ENCODE results near the gene MASP1.
"Not testable (repeated sequence)": the region's sequence is repeated elsewhere in the genome, so short reads cannot be mapped to it uniquely, and the experiment has no call there.

The MASP1 gene

DNA sequence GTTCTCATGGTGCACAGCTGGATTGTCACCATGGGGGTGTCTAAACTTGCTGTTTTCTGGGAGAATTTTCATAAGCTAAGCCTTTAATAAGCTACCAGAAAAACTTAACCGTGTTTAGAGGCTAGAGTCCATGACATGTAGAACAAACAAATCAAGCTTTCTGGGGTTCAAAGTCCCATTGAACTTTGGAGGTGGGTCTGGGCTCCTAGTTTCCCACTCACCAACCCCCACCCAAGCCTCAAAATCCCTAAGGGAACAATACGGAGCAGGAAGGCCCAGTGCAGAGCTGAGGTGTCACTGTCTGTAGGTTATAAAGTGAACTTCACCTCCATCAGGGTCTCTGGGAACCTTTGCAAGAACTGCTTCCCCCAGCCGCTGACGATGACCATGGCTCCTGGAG, 68.7 kb downstream of the MASP1 start:
- DNase-seq: no peak

DNA sequence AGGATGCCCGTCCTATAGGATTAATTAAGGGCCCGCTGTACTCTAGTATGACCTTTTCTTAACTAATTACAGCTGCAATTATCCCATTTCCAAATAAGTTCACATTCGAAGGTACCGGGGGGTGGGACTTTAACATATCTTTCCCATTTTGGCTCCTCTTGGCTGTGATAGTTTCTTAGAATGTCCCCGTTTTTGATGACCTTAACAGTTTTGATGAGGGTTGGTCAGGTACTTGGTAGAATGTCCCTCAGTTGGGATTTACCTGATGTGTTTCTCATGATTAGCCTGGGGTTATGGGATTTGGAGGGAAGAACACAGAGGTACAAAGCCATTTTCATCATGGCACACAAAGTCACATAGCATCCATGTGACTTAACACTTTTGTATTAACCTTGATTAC, 76.1 kb downstream of the MASP1 start:
- DNase-seq: no peak

DNA sequence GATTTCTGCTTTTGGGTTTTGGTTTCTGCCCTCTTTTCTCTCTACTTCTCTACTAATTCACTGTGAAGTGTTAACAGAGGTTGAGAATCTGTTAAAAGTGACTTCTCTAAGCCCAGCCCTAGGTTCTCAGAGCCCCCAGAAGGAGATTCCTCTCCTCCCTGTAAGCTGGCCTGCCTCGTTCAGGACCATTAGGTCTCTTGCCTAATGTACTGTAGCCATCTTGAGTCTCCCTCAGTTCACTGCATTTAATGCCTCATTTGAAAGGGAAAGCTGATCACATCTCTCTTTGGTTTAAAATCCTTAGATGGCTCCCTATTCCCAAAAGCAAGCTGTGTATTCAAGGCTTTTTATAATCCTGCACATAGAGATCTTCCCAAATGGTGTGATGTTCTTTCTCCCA, 77.9 kb downstream of the MASP1 start:
- no peak for DNase-seq

DNA sequence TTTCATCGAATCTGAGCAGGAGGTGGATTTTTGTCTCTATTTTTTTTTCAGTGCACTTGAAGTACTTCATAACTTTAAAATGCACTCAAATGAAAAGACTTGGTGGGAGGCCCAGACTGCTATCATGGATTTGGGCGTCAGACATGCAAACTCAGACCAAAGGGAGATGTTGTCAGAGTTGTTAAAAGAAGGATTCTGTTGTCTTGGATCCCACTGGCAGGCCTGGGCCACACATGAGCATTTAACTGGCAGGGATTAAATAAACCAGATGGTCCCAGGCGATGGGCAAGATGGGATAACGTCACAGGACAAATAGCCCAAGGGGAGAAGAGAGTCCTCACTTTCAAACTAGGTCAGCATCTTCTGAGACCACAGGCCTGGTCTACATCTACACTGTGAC, 78.8 kb downstream of the MASP1 start:
- no peak for DNase-seq

DNA sequence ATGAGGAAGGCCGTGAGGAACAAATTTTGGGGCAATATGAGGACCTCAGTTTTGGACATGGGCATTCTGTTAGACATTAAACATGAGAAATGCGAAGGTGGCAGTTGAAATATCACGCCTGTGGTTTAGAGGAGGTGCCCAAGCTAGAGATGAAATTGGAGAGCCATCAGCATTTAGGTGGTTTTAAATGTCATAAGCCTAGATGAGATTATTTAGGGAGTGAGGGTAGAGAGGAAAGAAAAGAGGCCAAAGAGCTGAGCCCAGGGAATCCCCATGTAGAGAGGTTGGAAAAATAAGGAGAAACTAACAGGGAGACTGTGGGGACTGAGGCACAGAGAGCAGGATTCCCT, 79.4 kb downstream of the MASP1 start:
- no peak for DNase-seq

DNA sequence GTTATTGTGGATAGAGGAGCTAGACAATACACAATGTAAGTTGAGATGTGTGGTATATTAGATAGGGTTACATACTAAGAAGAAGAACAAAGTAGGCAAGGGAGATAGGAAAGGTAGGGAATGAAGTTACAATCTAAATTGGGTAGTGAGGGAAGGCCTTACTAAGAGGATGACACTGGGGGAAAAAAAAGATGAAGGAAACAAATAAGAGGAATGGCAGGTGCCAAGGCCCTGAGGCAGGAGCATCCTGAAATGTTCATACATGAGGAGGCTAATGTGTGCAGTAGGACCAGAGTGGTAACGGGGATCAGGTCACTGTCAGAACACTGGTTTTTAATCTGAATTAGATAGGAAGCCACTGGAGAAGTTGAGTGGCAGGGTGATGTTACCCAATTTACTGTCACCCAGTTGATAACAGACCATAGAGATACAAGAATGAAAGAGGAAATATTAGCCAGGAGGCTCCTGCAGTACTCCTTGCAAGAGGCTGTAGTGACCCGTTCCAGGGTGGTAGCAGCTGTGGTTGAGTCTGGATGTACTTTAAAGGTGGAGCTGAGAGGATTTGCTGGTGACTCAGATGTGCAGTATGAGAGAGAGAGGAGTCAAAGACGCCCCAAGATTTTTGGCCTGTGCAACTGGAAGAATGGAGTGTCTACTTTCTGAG, 79.9 kb downstream of the MASP1 start:
- no peak for DNase-seq

DNA sequence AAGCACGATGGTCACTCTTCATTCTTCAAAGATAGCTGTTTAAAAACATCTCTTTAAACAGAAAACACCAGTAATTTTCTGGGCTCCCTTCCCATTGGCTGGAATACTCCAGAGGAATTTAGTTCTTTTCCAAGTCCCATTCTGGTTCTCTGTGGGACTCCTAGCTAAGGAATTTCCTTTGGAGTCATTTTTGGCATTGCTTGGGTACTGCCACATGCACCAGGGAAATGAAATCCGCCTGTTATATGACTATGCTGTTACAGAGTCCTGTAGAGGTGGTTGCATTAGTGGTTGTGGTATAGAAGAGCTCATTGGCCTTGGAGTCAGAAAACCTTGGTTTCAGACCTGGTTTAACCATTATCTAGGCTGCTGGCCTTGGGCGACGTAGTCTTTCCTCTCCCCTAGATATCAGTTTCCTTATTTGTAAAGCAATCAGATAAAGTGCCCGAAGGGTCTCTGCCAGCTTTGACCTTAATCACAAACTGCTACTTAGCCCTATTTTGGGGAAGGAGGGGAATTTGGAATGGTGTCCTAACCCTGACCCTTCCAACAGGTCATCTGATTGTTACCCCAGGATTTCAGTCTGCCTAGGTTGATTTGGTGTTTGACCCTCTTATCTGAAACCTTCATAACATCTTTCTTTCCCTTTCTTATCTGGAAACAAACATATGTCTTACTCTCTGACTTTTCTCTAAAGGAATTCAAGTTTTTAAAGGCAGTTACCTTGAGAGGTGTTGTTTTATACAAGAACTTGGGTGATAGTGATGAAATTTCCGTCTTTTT, 80.8 kb downstream of the MASP1 start:
- DNase-seq: no peak

- DNase-seq: no peak
Measured at GRCh38 chr3:187210091-187210490, 81.4 kb downstream of the MASP1 start.

- no peak for DNase-seq
Measured at GRCh38 chr3:187209491-187209890, 82.0 kb downstream of the MASP1 start.

DNA sequence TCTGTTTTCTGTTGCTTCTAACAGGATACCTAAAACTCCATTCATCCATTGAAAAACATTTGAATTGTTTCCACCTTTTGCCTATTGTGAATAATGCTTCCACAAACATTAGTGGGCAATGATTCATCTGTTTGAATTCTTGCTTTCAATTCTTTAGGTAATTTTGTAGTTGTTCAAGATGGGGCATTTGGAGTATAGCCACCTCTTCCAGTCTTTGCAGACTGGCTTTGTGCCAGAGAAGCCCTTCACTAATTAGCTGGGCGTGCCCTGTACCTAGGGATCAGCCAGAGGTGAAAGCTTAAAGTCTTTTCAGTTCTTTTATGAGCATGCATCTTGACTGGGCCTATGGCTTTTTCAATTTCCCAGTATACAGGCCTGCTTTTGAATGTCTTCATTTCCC, 83.4 kb downstream of the MASP1 start:
- DNase-seq: no peak

GRCh38 chr3:187207624-187208023, 83.9 kb downstream of the MASP1 start:
- DNase-seq: no peak

DNA sequence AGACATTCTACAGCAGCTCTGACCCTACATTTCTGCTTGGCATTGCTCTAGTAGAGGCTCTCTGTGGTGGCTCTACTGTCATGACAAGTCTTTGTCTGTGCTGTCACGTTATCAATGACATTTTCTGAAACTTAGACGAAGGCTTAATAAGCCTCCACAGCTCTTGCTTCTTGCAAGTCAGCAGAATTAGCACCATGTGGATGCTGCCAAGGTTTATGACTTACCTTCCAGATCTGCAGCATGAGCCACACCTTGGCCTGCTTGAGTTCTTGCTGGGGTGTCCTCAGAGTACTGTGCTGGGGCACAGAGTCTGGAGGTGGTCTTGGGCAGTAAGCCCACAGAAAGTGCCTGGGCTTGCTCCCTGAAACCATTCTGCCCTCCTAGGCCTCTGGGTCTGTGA, 84.5 kb downstream of the MASP1 start:
- no peak for DNase-seq

DNA sequence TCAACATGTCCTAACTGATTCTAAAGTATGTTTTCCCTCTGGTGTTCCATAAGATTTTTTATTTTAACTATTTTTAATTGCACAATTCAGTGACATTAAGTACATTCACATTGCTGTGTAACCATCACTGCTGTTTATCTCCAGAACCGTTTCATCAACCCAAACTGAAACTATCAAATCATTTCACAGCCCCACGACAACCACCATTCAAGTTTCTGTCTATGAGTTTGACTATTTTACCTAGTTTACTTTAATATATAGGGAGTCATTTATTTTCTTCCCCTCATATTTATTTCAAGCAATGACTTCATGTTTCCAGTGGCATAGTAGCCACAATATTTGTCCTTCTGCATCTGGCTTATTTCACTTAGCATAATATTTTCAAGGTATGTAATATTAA, 85.9 kb downstream of the MASP1 start:
- no peak for DNase-seq

- not testable (repeated sequence) for DNase-seq
Measured at GRCh38 chr3:187199463-187200050, 92.0 kb downstream of the MASP1 start.

DNA sequence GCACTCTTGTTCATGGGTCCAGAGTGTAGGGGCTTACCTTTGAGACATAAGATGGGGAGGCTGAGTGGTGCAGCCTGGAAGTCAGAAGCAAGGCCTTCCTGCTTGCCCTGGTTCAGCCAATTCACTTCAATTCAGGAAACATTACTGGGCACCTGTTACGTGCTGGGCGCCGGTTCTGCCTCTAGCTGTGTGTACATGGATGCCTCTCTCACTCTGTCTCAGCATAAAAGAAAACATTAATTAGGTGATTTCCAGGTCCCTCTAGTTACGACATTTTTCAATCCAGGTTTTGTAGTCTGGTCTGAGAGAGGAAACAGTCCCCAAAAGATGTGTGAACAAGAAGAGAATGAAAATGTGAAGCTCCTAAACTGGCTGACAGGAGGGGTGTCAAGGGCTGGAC, 93.0 kb downstream of the MASP1 start:
- no peak for DNase-seq

GRCh38 chr3:187197335-187197649, 94.2 kb downstream of the MASP1 start, which contains the start of gene RTP1:
TSS of gene RTP1 (plus strand) at chr3:187197486. CDS start at chr3:187197516, 30 bp downstream.
- no peak for DNase-seq

DNA sequence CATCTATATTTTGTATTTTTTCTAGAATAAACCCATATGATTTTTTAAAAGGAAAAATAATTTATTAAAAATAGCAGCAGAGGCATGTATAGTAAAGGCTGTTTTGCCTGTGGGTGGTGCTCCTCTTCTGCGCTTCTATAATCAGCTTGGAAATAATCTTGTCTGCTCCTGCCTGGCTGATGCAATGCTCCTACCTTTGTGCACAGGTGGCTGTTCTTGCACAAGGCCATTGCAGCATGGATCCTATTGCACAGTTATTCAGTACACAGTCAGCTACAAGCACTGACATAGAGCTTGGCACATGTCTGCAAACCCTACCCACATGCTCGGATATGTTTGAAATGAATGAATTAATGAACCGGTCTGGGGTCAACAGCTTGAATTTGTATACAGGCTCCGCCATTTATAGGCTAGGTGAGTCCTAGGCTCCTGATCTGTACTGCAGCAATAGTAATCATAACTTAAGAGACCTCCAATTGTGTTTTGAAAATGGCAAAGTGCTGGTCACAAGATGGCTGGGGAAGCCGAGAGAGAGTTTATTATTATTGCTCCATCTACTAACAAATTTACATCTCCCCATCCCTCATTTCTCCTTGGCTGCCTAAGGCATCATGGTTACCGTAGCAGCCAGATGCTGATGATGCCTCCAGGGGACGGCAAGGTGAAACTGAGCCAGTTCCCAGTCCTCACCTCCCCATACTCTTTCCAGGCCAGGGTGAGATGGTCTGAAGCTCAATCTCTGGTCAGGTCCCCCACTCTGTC, 94.8 kb downstream of the MASP1 start:
- no peak for DNase-seq

- no peak for DNase-seq
Measured at GRCh38 chr3:187193181-187193580, 98.4 kb downstream of the MASP1 start.

- no peak for DNase-seq
Measured at GRCh38 chr3:187191271-187191670, 100.3 kb downstream of the MASP1 start.

GRCh38 chr3:187188931-187189330, 102.6 kb downstream of the MASP1 start:
- no peak for DNase-seq

GRCh38 chr3:187186801-187187421, 104.6 kb downstream of the MASP1 start:
- no peak for DNase-seq

DNA sequence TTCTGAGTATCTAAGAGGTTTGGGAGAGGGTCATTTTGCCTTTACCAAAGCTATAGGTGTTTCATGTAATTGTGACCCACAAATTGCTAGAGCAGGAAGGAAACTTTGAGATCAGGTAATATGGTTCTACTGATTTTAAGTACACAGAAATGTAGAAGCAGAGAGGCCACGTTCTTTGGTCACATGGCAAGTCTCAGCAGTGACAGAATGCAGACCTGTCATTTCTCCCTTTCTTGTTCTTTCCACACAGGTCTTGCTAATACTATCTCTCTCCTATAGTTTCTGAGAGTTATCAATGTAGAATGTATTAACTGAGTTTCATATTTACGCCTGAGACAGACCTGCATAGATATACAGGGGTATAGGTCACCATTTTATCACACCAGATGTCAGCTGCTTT, 105.2 kb downstream of the MASP1 start:
- DNase-seq: no peak

- no peak for DNase-seq
Measured at GRCh38 chr3:187185759-187186158, 105.8 kb downstream of the MASP1 start.

Data from stimulated activated naive CD4-positive, alpha-beta T cell treated with Interleukin-2 at 50 U/mL for 16 hours (primary cell).